Keratinocyte (primary cell): Measurements from ENCODE around the gene RPL13. TPM values are rescaled to one million over a fixed set of nuclear protein-coding genes. Genes with fewer than 3 reads are reported as not detected.

Experiments used
- DNase-seq: peaks from one replicate; pipeline ENCODE4 v3.0.0-alpha.2; 2011; ENCODE audit warnings: low read depth, missing footprints, low spot score
- FAIRE-seq: peaks from 2 replicates; lab custom pipeline; 2011; peaks lifted over from hg19 to GRCh38; lab: Jason Lieb, UNC
- H2AFZ ChIP-seq: 2 replicates; pipeline ENCODE4 v1.6.0; 2012; ENCODE audit warnings: low read length, control low read depth, inconsistent platforms; ENCODE audit not compliant: control insufficient read depth
- H3K27ac ChIP-seq: 2 replicates; pipeline ENCODE4 v1.5.1; 2011; ENCODE audit warnings: low read length; ENCODE audit not compliant: control insufficient read depth, insufficient read depth
- H3K27me3 ChIP-seq: 3 replicates; pipeline ENCODE4 v1.6.0; 2011; ENCODE audit warnings: low read length; ENCODE audit not compliant: control insufficient read depth, insufficient read depth; ENCODE audit errors: extremely low read depth
- H3K36me3 ChIP-seq, 2 experiments: 2 replicates in 1 of 2; 3 replicates in 1 of 2; pipeline ENCODE4 v1.5.1; 2011; ENCODE audit warnings: low read length in 2 of 2, mild to moderate bottlenecking in 1 of 2; ENCODE audit not compliant: control insufficient read depth in 2 of 2, insufficient read depth in 2 of 2; ENCODE audit errors: extremely low read depth in 1 of 2
- H3K4me1 ChIP-seq: 3 replicates; pipeline ENCODE4 v1.5.1; 2011; ENCODE audit warnings: low read length; ENCODE audit not compliant: control insufficient read depth, insufficient read depth; ENCODE audit errors: extremely low read depth
- H3K4me2 ChIP-seq: 3 replicates; pipeline ENCODE4 v1.6.0; 2011; ENCODE audit warnings: low read depth, low read length; ENCODE audit not compliant: control insufficient read depth, insufficient read depth; ENCODE audit errors: extremely low read depth
- H3K4me3 ChIP-seq, 3 experiments: fragments of 200-600 bp in 1 of 3; sonication (generic) in 1 of 3; 2 replicates in 2 of 3; 3 replicates in 1 of 3; pipeline ENCODE4 v1.5.1; 2011 to 2016; ENCODE audit warnings: low read length in 3 of 3, mild to moderate bottlenecking in 3 of 3, control low read depth in 2 of 3, inconsistent platforms in 1 of 3, low read depth in 1 of 3, mixed read lengths in 1 of 3, mixed run types in 1 of 3, moderate library complexity in 1 of 3; ENCODE audit not compliant: control insufficient read depth in 2 of 3, insufficient read depth in 2 of 3; ENCODE audit errors: extremely low read depth in 1 of 3
- H3K79me2 ChIP-seq: 2 replicates; pipeline ENCODE4 v1.6.0; 2012; ENCODE audit warnings: low read length; ENCODE audit not compliant: control insufficient read depth, insufficient read depth
- H3K9ac ChIP-seq: 3 replicates; pipeline ENCODE4 v1.6.0; 2011; ENCODE audit warnings: low read length; ENCODE audit not compliant: control insufficient read depth, insufficient read depth; ENCODE audit errors: extremely low read depth
- H3K9me1 ChIP-seq: 3 replicates; pipeline ENCODE4 v1.6.0; 2011; ENCODE audit warnings: low read length; ENCODE audit not compliant: control insufficient read depth, insufficient read depth; ENCODE audit errors: extremely low read depth
- H3K9me3 ChIP-seq: 2 replicates; pipeline ENCODE4 v1.5.1; 2012; ENCODE audit warnings: low read depth, low read length; ENCODE audit not compliant: control insufficient read depth
- H4K20me1 ChIP-seq: 3 replicates; pipeline ENCODE4 v1.6.0; 2011; ENCODE audit warnings: low read length; ENCODE audit not compliant: control insufficient read depth, insufficient read depth; ENCODE audit errors: extremely low read depth
- EZH2 ChIP-seq: IDR thresholded peaks from one replicate; pipeline ENCODE4 v1.6.1; 2012; ENCODE audit warnings: inconsistent platforms, mild to moderate bottlenecking, low read length, moderate library complexity
- dilution Hi-C: fragments of 300-500 bp; cut with MboI; formaldehyde crosslinking; loops from one replicate; pipeline ENCODE4 v1.7.0; 2020; ENCODE audit warnings: low sequenced_read_pairs; ENCODE audit not compliant: extremely low pct_ligation_motif_present
- polyA minus RNA-seq, 3 experiments: library from RNA; depleted of rRNA, polyadenylated mRNA; stranded (reverse); fragments of >200 nt; gene quantifications; 1 replicate in 1 of 3; 2 replicates in 1 of 3; 3 replicates in 1 of 3; pipeline ENCODE4 v1.2.3, GENCODE V29; 2011
- polyA plus RNA-seq, 5 experiments: library from polyadenylated mRNA; depleted of rRNA in 3 of 5; stranded (reverse) in 3 of 5; stranded (forward) in 1 of 5; unstranded in 1 of 5; fragments of >200 nt; gene quantifications; 1 replicate in 1 of 5; 2 replicates in 3 of 5; 3 replicates in 1 of 5; pipeline versions ENCODE4 v1.2.1 to v1.2.3, GENCODE V29; 2011 to 2012; ENCODE audit warnings: missing spikeins in 2 of 5, low read depth in 1 of 5, low replicate concordance in 1 of 5
- TF ChIP-seq, protein P1 (sequence below), 3 experiments: IDR thresholded peaks in 1 of 3; conservative IDR thresholded peaks in 1 of 3; optimal IDR thresholded peaks in 1 of 3; 2 replicates in 2 of 3; 3 replicates in 1 of 3; pipeline versions ENCODE3 to v1.5.1; 2011; ENCODE audit warnings: low read length in 3 of 3, mild to moderate bottlenecking in 3 of 3, moderate library complexity in 2 of 3, control low read depth in 1 of 3, inconsistent platforms in 1 of 3; ENCODE audit not compliant: insufficient read depth in 2 of 3; ENCODE audit errors: extremely low read depth in 1 of 3

RPL13 gene
- polyA plus RNA-seq (1,741 to 3,736 TPM (median 2,095 TPM) in 3 replicates), polyA minus RNA-seq (563 to 886 TPM (median 708 TPM) in 3 replicates)
- 556 TPM for polyA plus RNA-seq (2011; ENCODE audit: low read depth)
- polyA plus RNA-seq (2011; cell fraction: cytosol; rRNA removed): 1,111 and 3,827 TPM in 2 replicates
- 583 and 788 TPM in 2 replicates for polyA plus RNA-seq (2011; cell fraction: nucleus; rRNA removed)
- 2,804 and 3,239 TPM in 2 replicates for polyA plus RNA-seq (2012; ENCODE audit: low replicate concordance)
- polyA minus RNA-seq (2011; cell fraction: cytosol; rRNA and poly(A)+ RNA removed): 5,316 TPM
- polyA minus RNA-seq (2011; cell fraction: nucleus; rRNA and poly(A)+ RNA removed): 452 and 678 TPM in 2 replicates

DNA sequence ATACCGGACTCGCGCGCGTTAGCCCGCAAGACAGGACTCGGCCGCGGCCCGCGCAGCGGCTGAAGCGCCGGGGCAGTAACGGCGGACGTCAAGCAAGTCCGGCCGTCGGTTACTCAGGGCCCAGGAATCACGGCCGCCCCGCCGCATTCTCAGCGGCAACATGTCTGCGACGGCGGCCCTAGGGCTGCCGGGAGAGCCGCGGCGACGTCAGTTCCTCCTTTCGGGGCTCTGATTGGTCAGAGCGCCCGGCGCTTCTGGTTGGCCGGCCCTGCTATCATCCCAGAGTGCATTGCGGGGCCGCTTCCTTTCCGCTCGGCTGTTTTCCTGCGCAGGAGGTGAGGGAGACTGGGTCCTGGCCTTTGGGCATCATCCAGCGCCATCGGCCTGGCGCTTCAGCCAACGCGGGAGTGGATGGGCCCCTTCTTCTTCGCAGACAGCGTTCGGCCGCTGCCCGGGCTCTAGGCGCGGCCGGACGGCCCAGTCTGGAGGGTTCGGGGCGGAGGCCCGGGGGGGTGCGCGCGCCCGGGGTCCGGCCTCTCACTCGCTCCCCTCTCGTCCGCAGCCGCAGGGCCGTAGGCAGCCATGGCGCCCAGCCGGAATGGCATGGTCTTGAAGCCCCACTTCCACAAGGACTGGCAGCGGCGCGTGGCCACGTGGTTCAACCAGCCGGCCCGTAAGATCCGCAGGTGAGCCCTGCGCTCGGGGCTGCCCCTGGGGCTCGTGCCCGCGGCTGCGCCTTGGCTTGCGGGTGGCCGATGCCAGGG lies at the start of gene RPL13:
TSS of gene RPL13 (plus strand) at position 305 of the 764 bp plus-strand sequence. CDS start at position 583, 278 bp downstream.
- Histone ChIP-seq H3K27ac (peak within 1 kb of the TSS; percentile 97), H3K36me3 (peaks cover 26 to 41% of the 10 kb centered on the region in 2 experiments), H3K9ac (peak within 1 kb of the TSS; percentile 97), H3K79me2 (peaks cover 39% of the 10 kb centered on the region), H3K4me1 (peaks cover 47% of the 10 kb centered on the region), H3K9me1 (peaks cover 13% of the 10 kb centered on the region), H2AFZ (peak within 1 kb of the TSS; percentile 62), H3K4me3 (peak within 1 kb of the TSS; percentile 78 to 100 (median 97)), H3K27me3 (no peaks in the 10 kb centered on the region), H3K9me3 (no peaks in the 10 kb centered on the region), H4K20me1 (peaks cover 41% of the 10 kb centered on the region), H3K4me2 (peak within 1 kb of the TSS; percentile 99)
- dilution Hi-C loops: no loop called here
- FAIRE-seq (no peak), DNase-seq (peak; percentile 88)
- TF ChIP-seq, protein P1, sequence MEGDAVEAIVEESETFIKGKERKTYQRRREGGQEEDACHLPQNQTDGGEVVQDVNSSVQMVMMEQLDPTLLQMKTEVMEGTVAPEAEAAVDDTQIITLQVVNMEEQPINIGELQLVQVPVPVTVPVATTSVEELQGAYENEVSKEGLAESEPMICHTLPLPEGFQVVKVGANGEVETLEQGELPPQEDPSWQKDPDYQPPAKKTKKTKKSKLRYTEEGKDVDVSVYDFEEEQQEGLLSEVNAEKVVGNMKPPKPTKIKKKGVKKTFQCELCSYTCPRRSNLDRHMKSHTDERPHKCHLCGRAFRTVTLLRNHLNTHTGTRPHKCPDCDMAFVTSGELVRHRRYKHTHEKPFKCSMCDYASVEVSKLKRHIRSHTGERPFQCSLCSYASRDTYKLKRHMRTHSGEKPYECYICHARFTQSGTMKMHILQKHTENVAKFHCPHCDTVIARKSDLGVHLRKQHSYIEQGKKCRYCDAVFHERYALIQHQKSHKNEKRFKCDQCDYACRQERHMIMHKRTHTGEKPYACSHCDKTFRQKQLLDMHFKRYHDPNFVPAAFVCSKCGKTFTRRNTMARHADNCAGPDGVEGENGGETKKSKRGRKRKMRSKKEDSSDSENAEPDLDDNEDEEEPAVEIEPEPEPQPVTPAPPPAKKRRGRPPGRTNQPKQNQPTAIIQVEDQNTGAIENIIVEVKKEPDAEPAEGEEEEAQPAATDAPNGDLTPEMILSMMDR (optimal IDR thresholded peaks at IDR 0.05 in 1 of 3, IDR thresholded peaks at IDR 0.05 in 1 of 3, conservative IDR thresholded peaks at IDR 0.05 in 1 of 3; ENCODE audit: extremely low read depth in 1 of 3, insufficient read depth in 2 of 3, low read length in 3 of 3): no peak
- TF ChIP-seq EZH2: no peak

DNA sequence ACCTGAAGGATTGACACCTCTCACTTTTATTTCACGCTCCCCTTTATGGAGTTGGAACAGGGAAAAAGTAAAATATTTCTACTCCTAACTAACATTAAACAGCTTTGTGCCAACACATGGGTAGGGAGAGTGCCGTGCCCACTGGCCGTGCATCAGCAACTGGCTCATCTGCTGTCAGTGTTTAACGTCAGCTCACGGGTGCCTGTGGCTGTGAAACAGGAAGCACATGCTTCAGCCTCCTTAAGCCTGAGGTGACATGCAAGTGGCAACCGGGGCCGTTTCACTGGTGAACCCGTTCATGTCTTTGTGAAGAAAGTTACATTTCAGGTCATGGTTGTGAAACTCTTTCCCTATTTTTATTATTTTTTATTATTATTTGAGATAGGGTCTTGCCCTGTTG lies 49.1 kb upstream of the RPL13 start:
- H2AFZ ChIP-seq: no peak overlapping the region
- H3K9me3 ChIP-seq: no peaks in the 10 kb centered on the region
- no peak for FAIRE-seq
- peaks cover 23 to 25% of the 10 kb centered on the region in 2 experiments for H3K36me3 ChIP-seq
- no peak for TF ChIP-seq EZH2
- TF ChIP-seq, protein P1 (optimal IDR thresholded peaks at IDR 0.05 in 1 of 3, IDR thresholded peaks at IDR 0.05 in 1 of 3, conservative IDR thresholded peaks at IDR 0.05 in 1 of 3; ENCODE audit: extremely low read depth in 1 of 3, insufficient read depth in 2 of 3, low read length in 3 of 3): no peak
- dilution Hi-C loops: no loop called here
- no peak for DNase-seq
- H3K27me3 ChIP-seq: no peaks in the 10 kb centered on the region
- H3K4me2 ChIP-seq: no peak overlapping the region
- peaks cover 58% of the 10 kb centered on the region for H3K79me2 ChIP-seq
- H3K4me1 ChIP-seq: peaks cover 17% of the 10 kb centered on the region
- no peaks in the 10 kb centered on the region for H4K20me1 ChIP-seq
- no peak overlapping the region for H3K4me3 ChIP-seq
- H3K9me1 ChIP-seq: no peaks in the 10 kb centered on the region
- no peak overlapping the region for H3K9ac ChIP-seq
- H3K27ac ChIP-seq: no peak overlapping the region
